Fibroblast of mammary gland (primary cell): ENCODE measurements around the gene SLC22A2.

Experiments
- DNase-seq: peaks from one replicate; pipeline ENCODE4 v3.0.0-alpha.2; 2010; ENCODE audit warnings: low read depth
- H3K4me3 ChIP-seq: 2 replicates; pipeline ENCODE4 v1.5.1; 2011; ENCODE audit warnings: low read depth, mild to moderate bottlenecking, low read length, moderate library complexity; ENCODE audit not compliant: control insufficient read depth
- TF ChIP-seq, protein P1 (sequence below): conservative IDR thresholded peaks from 2 replicates; pipeline ENCODE4 v1.5.1; 2011; ENCODE audit warnings: low read depth, low read length, inconsistent platforms; ENCODE audit not compliant: control insufficient read depth, insufficient read depth

The SLC22A2 gene

DNA sequence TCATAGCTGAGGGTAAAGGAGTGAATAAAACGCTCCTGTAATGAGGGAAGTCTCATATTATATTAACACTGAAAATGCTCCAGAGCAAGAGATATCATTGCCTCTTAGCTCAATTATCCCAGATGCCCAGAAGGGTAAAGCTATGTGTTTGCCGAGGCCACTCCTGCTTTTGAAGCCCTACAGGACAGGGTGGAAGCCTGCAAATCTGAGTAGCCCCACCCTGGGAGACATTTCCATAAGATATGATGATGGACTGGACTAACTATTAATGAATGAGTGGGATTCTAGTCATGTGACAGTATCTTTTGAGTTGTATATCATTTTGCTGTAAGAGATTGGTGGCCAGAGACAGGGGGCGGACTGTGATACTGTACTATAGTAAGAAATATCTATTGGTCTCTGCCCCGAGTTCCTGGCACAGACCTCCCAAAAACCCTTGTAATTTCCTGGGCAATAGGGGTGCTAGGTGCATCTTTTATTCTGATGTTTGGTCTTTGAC is 10.5 kb upstream of the SLC22A2 start:
- DNase-seq: no peak
- H3K4me3 ChIP-seq: no peak overlapping the region
- TF ChIP-seq, protein P1, sequence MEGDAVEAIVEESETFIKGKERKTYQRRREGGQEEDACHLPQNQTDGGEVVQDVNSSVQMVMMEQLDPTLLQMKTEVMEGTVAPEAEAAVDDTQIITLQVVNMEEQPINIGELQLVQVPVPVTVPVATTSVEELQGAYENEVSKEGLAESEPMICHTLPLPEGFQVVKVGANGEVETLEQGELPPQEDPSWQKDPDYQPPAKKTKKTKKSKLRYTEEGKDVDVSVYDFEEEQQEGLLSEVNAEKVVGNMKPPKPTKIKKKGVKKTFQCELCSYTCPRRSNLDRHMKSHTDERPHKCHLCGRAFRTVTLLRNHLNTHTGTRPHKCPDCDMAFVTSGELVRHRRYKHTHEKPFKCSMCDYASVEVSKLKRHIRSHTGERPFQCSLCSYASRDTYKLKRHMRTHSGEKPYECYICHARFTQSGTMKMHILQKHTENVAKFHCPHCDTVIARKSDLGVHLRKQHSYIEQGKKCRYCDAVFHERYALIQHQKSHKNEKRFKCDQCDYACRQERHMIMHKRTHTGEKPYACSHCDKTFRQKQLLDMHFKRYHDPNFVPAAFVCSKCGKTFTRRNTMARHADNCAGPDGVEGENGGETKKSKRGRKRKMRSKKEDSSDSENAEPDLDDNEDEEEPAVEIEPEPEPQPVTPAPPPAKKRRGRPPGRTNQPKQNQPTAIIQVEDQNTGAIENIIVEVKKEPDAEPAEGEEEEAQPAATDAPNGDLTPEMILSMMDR: no peak

DNA sequence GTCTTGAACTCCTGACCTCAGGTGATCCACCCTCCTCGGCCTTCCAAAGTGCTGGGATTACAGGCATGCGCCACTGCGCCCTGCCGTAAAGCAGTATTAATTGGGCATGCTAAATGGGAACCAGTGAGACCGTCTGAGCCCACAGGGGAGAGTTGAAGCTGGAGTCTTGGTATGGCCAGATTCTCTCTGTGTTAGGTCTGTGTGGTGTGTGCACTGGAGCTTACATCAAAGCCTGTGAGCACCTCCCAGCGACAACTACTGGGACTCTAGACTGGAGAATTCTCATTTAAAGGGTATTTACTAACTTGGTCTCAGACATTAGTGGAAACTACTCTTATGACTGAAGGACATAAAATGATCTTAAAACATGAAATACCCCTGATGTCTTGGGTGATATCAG is 8.5 kb upstream of the SLC22A2 start:
- H3K4me3 ChIP-seq: no peak overlapping the region

GRCh38 chr6:160265869-160266476 is 7.4 kb upstream of the SLC22A2 start:
- no peak for DNase-seq
- H3K4me3 ChIP-seq: no peak overlapping the region
- TF ChIP-seq, protein P1: no peak

More for the DNA sequence above, 8.5 kb upstream of the SLC22A2 start:
- no peak for DNase-seq
- TF ChIP-seq, protein P1: no peak

GRCh38 chr6:160264061-160264612 is 5.5 kb upstream of the SLC22A2 start:
- TF ChIP-seq, protein P1: no peak
- DNase-seq: no peak
- H3K4me3 ChIP-seq: no peak overlapping the region

- TF ChIP-seq, protein P1: no peak
- DNase-seq: no peak
- H3K4me3 ChIP-seq: no peak overlapping the region
Observed at GRCh38 chr6:160263196-160263939, 4.7 kb upstream of the SLC22A2 start.

- DNase-seq: no peak
- H3K4me3 ChIP-seq: no peak overlapping the region
- TF ChIP-seq, protein P1: no peak
Observed at GRCh38 chr6:160261991-160262680, 3.5 kb upstream of the SLC22A2 start.
